Lower lobe of right lung (tissue), 2 donors: ENCODE data around the gene ASMT. TPM values are rescaled to one million over a fixed set of nuclear protein-coding genes. Genes with fewer than 3 reads are reported as not detected.

ENCODE experiments used
- ATAC-seq, 2 donors: fragments of 200-7000 bp; cut with Tn5 transposase; one replicate each; pipeline ENCODE4 v1.9.1; 2020 to 2022; ENCODE audit warnings: mild to moderate bottlenecking in 2 of 2, moderate library complexity in 2 of 2
- DNase-seq: peaks from one replicate; pipeline ENCODE4 v3.0.0-alpha.2; 2020
- H3K27ac ChIP-seq: fragments of 200-600 bp; one replicate; pipeline ENCODE4 v1.8.0; 2022
- H3K27me3 ChIP-seq: fragments of 200-600 bp; one replicate; pipeline ENCODE4 v1.8.0; 2022; ENCODE audit warnings: low read depth
- H3K36me3 ChIP-seq: fragments of 200-600 bp; one replicate; pipeline ENCODE4 v1.8.0; 2022; ENCODE audit warnings: mild to moderate bottlenecking
- H3K4me1 ChIP-seq: fragments of 200-600 bp; one replicate; pipeline ENCODE4 v1.8.0; 2022
- H3K4me3 ChIP-seq: fragments of 200-600 bp; one replicate; pipeline ENCODE4 v1.8.0; 2022; ENCODE audit warnings: mild to moderate bottlenecking
- H3K9me3 ChIP-seq: fragments of 200-600 bp; one replicate; pipeline ENCODE4 v1.8.0; 2022
- CTCF ChIP-seq: fragments of 200-600 bp; IDR thresholded peaks from one replicate; pipeline ENCODE4 v1.8.0; 2022; ENCODE audit warnings: antibody characterized with exemption, mild to moderate bottlenecking
- intact Hi-C: fragments of 100-400 bp; cut with DNase I; formaldehyde crosslinking; loops from one replicate; pipeline ENCODE4 v1.11.0; 2022
- total RNA-seq: library from RNA; stranded (reverse); fragmentation: NEBNext Ultra II Directional; extraction: Animal tissue kit (Norgen Biotek cat#: 25700); gene quantifications from one replicate; pipeline ENCODE4 v1.2.1, GENCODE V29; 2021
- donor health status: DM: no; HTN: yes; CAD: no; lungs with severe emphysema.

Gene ASMT
- total RNA-seq, 1 donor from 2014 or later = not detected

- Histone ChIP-seq H3K36me3 (peaks cover 84% of the 10 kb centered on the region), H3K27me3 (no peaks in the 10 kb centered on the region), H3K9me3 (peaks cover 8% of the 10 kb centered on the region), H3K4me1 (no peaks in the 10 kb centered on the region), H3K4me3 (no peak overlapping the region), H3K27ac (no peak overlapping the region)
- no peak for ATAC-seq
- intact Hi-C loops = no loop called here
- TF ChIP-seq CTCF = no peak
- DNase-seq = peak; percentile 43
Measured at GRCh38 chrX:1599791-1600405, 15.0 kb upstream of the ASMT start.

- no peak overlapping the region for H3K4me3 ChIP-seq
- H3K27ac ChIP-seq = no peak overlapping the region
- no peaks in the 10 kb centered on the region for H3K27me3 ChIP-seq
- no peak for ATAC-seq
- peaks cover 77% of the 10 kb centered on the region for H3K36me3 ChIP-seq
- TF ChIP-seq CTCF = no peak
- peaks cover 8% of the 10 kb centered on the region for H3K9me3 ChIP-seq
- no peak for DNase-seq
- no peaks in the 10 kb centered on the region for H3K4me1 ChIP-seq
- intact Hi-C loops = no loop called here
Measured at GRCh38 chrX:1600406-1601050, 14.3 kb upstream of the ASMT start.

GRCh38 chrX:1601051-1601767, 13.7 kb upstream of the ASMT start:
- peak; percentile 38 for DNase-seq
- no peaks in the 10 kb centered on the region for H3K27me3 ChIP-seq
- no peak for TF ChIP-seq CTCF
- no peak overlapping the region for H3K27ac ChIP-seq
- ATAC-seq = no peak
- H3K4me1 ChIP-seq = no peaks in the 10 kb centered on the region
- intact Hi-C loops = no loop called here
- H3K36me3 ChIP-seq = peaks cover 70% of the 10 kb centered on the region
- H3K9me3 ChIP-seq = peaks cover 8% of the 10 kb centered on the region
- H3K4me3 ChIP-seq = no peak overlapping the region

GRCh38 chrX:1601768-1602085, 13.1 kb upstream of the ASMT start:
- DNase-seq (peak; percentile 21), ATAC-seq (no peak)
- H3K9me3 ChIP-seq = peaks cover 8% of the 10 kb centered on the region
- no peak overlapping the region for H3K27ac ChIP-seq
- intact Hi-C loops = no loop called here
- H3K36me3 ChIP-seq = peaks cover 68% of the 10 kb centered on the region
- TF ChIP-seq CTCF = no peak
- no peak overlapping the region for H3K4me3 ChIP-seq
- no peaks in the 10 kb centered on the region for H3K4me1 ChIP-seq
- no peaks in the 10 kb centered on the region for H3K27me3 ChIP-seq

GRCh38 chrX:1602299-1602698, 12.6 kb upstream of the ASMT start:
- Histone ChIP-seq H3K4me3 (no peak overlapping the region), H3K9me3 (peaks cover 8% of the 10 kb centered on the region), H3K27me3 (no peaks in the 10 kb centered on the region), H3K4me1 (no peaks in the 10 kb centered on the region), H3K36me3 (peaks cover 62% of the 10 kb centered on the region), H3K27ac (no peak overlapping the region)
- ATAC-seq (no peak), DNase-seq (no peak)
- intact Hi-C loops = no loop called here
- no peak for TF ChIP-seq CTCF
